Right lobe of liver (tissue), 4 donors: ENCODE measurements around the gene OVCA2.

Source experiments
- CTCF ChIP-seq, 4 donors: fragments of 200-600 bp in 3 of 4; fragments of 450-650 bp in 1 of 4; IDR thresholded peaks; one replicate each; pipeline versions ENCODE4 v1.5.1 to v1.8.0; 2016 to 2022; ENCODE audit warnings: antibody characterized with exemption in 4 of 4, mild to moderate bottlenecking in 2 of 4
- POLR2A ChIP-seq: fragments of 450-650 bp; IDR thresholded peaks from one replicate; pipeline ENCODE4 v1.6.1; 2017; ENCODE audit warnings: antibody characterized with exemption, mild to moderate bottlenecking
- donor health status: DM: no; HTN: no; CAD: no.
- donor health status: DM: no; HTN: no; CAD: no.
- donor health status: DM: no; HTN: yes; CAD: no.

DNA sequence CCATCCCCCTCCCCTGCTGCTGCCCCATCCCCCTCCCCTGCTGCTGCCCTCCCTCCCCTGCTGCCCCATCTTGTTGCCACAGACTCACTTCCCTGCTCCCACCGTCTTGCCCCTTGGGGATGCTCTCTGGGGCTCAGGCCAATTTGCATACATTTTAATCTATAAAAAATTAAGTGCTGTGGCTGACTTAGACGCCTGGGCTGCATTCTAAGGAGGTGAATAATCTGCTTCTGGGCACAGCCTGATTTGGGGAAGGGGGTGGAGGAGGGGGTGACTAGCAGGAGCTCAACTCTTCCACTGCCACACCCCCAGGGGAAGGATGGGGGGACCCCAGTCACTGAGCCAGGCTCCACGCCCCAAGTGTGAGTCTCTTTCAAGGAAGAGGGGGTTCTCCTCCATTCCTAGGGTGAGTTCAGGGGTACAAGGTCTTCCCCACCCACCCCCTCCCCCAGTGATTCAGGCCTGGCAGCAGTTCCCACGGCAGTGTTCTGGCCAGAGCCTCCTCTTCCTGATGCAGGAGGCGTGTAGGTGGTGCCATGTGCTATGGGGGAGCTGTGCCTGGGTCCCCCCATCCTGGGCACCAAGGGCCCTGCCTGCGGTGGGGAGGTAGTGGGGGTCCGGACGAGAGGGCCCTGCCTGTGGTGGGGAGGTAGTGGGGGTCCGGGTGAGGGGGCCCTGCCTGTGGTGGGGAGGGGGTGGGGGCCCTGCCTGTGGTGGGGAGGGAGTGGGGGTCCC, 6.8 kb upstream of the OVCA2 start:
- no peak for TF ChIP-seq POLR2A
- TF ChIP-seq CTCF (IDR thresholded peaks at IDR 0.05) = no peak
